Activated CD8-positive, alpha-beta memory T cell treated with anti-CD3 and anti-CD28 coated beads for 48 hours (primary cell): ENCODE results near the gene AURKB.
"Not testable (repeated sequence)": the region's sequence is repeated elsewhere in the genome, so short reads cannot be mapped to it uniquely, and the experiment has no call there.

Experiments
- DNase-seq, 3 experiments: peaks; one replicate each; pipeline ENCODE4 v3.0.0-alpha.2; 2020; ENCODE audit warnings: low read depth in 2 of 3, low spot score in 2 of 3

Gene AURKB

GRCh38 chr17:8189041-8189710 is 21.2 kb downstream of the AURKB start:
- no peak for DNase-seq

DNA sequence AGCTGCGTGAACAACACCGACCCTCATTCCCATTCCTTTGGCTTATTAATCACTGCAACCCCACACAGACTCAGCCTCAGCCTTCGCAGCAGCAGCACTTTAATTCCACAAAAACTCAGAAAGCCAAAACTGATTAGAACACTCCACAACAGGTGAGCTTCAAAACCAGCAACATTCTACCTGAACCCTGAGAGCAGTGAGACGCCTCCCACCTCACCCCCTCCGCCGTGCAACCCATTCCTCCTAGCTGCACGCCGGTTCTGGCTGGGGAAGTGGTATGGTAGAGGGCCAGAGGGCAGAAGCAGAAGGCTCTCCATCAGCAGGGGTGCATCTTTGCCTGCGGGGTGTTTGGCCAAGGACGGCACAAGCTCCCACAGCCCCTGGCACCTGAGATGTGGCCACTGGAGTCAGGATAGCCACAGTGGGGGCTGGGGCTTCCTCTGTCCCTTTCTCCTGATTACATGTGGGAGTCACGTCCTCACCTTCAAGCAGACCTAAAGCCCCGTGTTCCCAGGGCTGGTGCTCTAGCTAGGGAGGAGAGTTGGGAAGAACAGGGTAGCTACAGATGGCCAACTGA is 22.0 kb downstream of the AURKB start:
- no peak for DNase-seq

DNA sequence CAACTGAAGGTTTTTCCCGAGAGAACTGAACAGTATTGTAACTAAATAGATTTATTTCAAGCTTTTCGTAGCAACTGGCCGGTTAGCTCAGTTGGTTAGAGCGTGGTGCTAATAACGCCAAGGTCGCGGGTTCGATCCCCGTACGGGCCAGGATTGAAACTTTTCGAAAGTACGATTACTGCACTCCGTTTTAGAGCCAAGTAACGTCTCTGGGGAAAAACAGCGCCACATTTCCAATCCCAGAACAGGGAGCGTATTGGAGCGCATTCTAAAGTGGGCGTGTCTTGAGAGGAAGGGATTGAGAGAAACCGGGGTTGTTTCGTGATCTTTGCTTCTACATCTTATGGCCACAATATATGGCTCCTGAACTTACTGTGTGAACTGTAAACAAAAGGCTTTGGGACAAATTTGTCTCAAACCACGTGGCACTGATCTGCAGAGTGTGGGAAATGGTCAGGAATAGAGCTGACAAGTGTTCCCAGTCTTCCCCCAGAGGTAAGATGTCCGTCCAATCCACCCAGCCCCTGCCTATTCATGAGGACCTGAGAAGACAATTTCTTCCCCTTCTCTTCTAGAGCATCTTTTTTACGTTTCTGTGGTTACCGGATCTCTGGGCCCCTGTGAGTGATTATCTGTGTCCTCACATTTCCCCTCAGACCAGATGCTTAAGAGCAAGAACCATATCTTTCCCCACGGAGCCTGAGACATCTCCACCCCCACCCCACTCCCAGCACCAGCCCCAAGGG is 22.7 kb downstream of the AURKB start:
- peak; percentile 79 to 97 (median 96) for DNase-seq

DNA sequence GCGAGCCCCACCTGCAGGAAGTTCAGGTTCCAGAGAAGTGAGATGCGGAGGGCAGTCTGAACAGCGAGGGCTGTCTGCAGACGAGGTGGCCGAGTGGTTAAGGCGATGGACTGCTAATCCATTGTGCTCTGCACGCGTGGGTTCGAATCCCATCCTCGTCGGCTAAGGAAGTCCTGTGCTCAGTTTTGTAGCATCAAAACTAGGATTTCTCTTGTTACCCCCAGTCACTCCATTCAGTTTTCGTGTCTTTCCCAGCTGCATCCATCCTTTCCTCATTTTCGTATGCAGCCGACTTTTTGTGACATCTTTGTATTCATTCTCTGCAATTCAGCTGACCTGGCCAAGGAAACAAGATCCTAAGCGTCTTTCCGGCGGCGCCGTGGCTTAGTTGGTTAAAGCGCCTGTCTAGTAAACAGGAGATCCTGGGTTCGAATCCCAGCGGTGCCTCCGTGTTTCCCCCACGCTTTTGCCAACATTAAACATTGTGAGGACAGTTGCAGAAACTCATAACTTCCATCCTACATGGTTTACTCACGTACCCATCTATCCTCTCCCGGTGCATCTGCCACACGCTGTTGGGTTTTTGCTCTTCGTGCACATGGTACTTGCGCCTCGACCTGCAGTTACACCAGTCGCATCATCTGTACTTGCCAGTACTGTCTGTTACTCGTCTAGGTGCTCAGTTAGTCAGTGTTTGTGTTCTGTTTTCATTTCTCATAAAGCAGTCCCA is 23.4 kb downstream of the AURKB start:
- DNase-seq = peak; percentile 90 to 100 (median 100)

DNA sequence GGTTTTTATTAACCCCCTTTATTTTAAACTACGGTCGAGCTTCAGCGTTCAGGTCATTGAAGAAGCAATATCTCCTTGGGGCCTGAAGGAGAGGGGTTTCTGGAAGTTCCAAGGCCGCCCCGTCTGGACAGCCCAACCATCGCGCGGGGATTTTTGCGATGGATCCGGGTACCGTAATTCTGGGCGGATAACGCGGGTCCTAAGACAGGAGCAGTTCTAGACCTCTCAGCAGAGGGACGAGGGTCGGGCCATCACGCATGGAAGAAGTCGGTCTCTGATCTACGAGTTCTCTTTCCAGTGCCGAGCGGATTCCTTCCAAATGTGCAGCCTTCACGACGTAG is 24.0 kb downstream of the AURKB start:
- no peak for DNase-seq

DNA sequence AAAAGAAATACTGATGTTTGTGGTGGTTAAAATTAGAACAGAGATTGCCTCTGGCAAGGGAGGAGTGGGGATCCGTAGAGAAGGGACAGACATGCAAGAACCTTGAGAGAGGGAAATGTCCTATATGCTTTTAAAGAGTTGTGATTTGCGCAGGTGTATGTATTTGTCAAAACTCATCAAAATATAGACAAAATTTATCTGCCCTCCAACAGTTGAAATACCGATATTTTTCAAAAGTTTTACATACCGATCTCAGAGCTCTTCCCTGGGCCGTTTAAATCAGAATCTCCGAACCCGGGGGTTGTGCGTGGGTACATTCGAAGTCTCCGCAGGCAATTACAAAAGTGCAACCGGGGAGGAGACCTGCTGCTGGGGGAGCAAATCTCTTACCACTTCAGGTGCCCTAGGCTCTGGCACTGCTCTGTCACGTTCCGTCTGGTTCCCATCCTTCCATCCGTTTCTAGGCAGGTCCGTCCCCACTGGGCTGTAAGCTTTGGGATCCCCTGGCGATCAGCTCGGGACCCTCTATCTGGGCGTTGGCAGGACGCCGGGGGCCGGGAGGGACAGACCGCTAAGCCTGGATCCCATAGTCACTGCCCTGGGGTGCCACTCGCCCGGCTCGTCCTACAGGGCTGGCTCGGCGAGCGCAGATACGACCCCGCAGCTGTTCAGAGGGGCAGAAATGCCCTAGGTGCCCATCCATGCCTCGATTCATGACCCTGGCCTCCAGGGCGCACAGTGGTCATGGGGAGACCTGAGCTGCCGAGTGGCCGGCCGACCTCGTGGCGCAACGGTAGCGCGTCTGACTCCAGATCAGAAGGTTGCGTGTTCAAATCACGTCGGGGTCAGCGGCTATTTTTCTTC is 24.6 kb downstream of the AURKB start:
- DNase-seq = peak; percentile 86 to 100 (median 100)

GRCh38 chr17:8176998-8177731 is 33.2 kb downstream of the AURKB start:
- DNase-seq = no peak

DNA sequence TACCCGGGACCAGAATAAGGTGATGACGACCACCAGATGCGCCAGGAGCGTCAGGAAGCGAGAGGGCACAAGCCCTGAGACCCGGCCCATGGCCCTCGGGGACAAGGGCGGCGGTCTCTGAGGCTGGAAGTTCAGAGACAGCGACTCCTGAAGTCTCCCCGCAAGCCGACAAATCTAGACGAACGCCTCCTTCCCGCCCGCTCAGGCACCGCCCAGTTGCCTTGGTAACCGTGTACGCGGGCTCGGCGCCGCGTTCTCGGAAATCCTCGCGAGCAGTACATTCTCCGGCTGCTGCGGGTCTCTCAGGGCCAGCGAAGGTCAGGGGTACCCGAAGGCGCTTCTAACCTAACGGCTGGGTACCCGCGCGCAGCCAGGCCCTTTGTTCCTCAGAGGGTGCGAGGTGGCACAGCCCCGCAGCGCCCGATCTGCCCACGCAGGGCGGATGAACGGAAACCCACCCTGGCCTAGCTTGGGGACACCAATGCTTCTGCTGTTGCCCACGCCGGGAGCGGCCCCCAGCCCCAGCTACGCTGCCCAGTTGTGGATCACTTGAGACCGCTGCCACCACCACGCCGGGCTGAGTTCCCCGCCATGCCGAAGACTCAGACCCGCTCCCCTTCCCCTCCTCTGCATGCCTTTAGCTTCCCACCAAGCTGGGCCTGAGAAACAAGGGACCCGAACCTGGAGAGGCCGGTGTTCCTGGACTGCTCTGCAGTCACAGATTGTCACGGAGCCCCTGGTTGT is 34.0 kb downstream of the AURKB start, which contains the start of gene TMEM107:
Gene TMEM107, minus strand, starts transcription at position 184 of the 744 bp plus-strand sequence. Its CDS starts 94 bp downstream, at position 90.
- DNase-seq = peak in 2 of 3 experiments; percentile 69 to 75

GRCh38 chr17:8175795-8176196 is 34.6 kb downstream of the AURKB start:
- no peak for DNase-seq

GRCh38 chr17:8173871-8174322 is 36.5 kb downstream of the AURKB start:
- no peak for DNase-seq

GRCh38 chr17:8173056-8173870 is 37.1 kb downstream of the AURKB start:
- DNase-seq = no peak

GRCh38 chr17:8170186-8170585 is 40.2 kb downstream of the AURKB start:
- not testable (repeated sequence) for DNase-seq

DNA sequence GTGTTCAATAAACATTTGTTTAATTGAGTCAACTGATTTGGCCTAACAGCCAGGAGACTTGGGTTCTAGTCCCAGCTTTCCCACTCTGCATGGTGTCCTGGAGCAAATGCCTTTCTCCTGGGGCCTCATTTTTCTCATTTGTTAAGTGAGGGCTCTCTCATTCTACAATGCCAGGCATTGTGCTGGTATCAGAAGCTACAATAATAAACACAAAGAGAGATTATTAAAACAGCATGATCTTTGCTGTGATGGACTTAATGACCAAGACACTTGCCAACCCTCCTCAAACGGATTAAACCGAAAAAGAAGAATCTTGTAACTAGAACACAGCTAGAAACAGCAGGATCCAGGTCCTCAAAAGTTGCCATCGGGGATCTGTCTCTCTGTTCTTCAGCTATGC is 42.8 kb downstream of the AURKB start:
- no peak for DNase-seq

DNA sequence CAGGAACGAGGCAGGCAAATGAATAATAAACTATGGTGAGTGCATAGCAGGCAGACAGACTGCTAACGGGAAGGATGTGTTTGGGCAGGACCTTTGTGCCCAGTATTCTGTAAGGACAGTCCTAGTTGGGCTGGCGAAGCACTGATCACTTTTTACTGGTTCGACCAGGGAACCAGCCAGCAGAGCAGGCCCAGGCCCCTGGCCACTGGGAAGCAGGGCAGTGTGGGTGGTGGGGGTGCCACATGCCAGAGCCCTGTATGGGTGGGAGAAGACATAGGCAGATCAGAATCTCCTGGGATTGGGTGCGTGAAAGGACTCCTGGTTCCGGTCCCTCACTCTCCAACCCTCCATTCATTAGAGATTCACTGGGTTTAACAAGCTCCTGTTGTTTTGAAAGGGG is 43.6 kb downstream of the AURKB start:
- no peak for DNase-seq

DNA sequence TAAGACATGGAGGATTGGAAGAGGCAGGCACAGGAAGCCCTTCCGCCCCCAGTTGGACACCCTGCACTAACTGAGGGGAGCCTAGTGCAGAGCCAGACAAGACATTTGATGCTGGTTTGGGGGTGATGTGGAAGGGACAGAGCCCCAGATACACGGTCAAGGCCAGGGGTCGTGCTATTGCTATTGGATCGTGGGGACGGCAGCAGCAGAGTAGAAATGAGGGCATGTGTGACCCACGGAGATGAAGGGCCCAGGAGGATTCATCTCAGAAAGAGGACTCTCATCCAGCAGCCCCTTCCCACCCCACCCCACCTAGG is 45.6 kb downstream of the AURKB start:
- no peak for DNase-seq

DNA sequence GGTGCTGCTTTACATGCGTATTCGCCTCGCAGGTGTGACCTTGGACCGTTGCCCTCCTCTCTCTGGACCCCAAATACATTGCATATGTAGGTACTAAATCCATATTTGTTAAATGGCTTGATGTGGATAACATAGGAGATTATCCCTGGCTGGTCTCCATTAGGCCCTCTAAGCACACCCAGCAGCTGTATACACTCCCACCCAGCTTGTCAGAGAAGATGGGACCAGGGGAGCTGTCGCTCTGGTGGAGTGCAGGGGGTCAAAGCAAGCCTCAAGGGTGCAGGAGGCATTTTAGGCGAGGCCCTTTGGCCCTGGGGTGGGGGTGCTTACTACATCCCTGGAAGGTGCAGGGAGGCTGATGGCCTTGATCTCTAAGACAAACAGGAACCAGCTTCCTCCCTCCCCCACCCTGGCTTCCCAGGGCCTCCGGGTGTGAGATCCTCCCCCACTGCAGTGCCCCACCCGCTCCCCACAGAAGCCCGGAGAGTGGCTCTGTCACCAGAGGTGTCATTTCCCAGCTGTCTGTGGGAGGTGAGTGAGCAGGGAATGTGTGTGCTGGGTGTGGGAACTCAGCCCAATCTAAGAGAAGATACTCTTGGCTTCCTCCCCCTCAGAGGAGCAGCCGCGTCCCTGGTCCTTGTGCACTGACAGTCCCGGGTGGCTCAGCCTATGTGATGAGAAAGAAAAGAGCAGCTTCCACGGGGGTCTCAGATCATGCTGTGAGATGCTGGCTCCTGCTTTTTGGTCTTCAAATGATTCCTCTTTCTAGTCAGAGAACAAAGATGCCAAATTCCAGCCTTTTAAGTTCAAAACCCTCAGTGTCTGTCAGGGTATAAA is 46.2 kb downstream of the AURKB start:
- DNase-seq = no peak
